Smooth muscle cell (in vitro differentiated cells): ENCODE results near the gene WASF3. TPM values are rescaled to one million over a fixed set of nuclear protein-coding genes. Genes with fewer than 3 reads are reported as not detected.

Experiments
- DNase-seq: peaks from one replicate; lab custom pipeline; 2025; ENCODE audit not compliant: unreplicated experiment; lab: John Stamatoyannopoulos, UW
- H2AFZ ChIP-seq: fragments of 200-600 bp; sonication (generic); 2 replicates; pipeline ENCODE4 v1.6.0; 2016; ENCODE audit warnings: antibody characterized with exemption, low read depth, mild to moderate bottlenecking
- H3F3A ChIP-seq: fragments of 200-600 bp; sonication (generic); 2 replicates; pipeline ENCODE4 v1.6.0; 2017; ENCODE audit warnings: antibody characterized with exemption, low read depth
- H3K27ac ChIP-seq: fragments of 200-600 bp; sonication (generic); 2 replicates; pipeline ENCODE4 v1.5.1; 2016; ENCODE audit warnings: low read depth, mild to moderate bottlenecking
- H3K27me3 ChIP-seq: fragments of 200-600 bp; sonication (generic); 2 replicates; pipeline ENCODE4 v1.6.1; 2016; ENCODE audit warnings: low read depth, mild to moderate bottlenecking
- H3K36me3 ChIP-seq: fragments of 200-600 bp; sonication (generic); 2 replicates; pipeline ENCODE4 v1.5.1; 2016; ENCODE audit warnings: low read depth
- H3K4me1 ChIP-seq: fragments of 200-600 bp; sonication (generic); 2 replicates; pipeline ENCODE4 v1.5.1; 2016; ENCODE audit warnings: low read depth
- H3K4me2 ChIP-seq: fragments of 200-600 bp; sonication (generic); 2 replicates; pipeline ENCODE4 v1.6.0; 2016; ENCODE audit warnings: mild to moderate bottlenecking
- H3K4me3 ChIP-seq: fragments of 200-600 bp; sonication (generic); 2 replicates; pipeline ENCODE4 v1.5.1; 2016; ENCODE audit warnings: mild to moderate bottlenecking
- H3K79me2 ChIP-seq: fragments of 200-600 bp; sonication (generic); 2 replicates; pipeline ENCODE4 v1.6.0; 2016; ENCODE audit warnings: low read depth, mild to moderate bottlenecking
- H3K9ac ChIP-seq: fragments of 200-600 bp; sonication (generic); 2 replicates; pipeline ENCODE4 v1.6.0; 2016; ENCODE audit warnings: low read depth
- H3K9me3 ChIP-seq: fragments of 200-600 bp; sonication (generic); replicated peaks from 2 replicates; pipeline ENCODE4 v1.5.1; 2016; ENCODE audit warnings: low read depth
- H4K20me1 ChIP-seq: fragments of 200-600 bp; sonication (generic); 2 replicates; pipeline ENCODE4 v1.6.0; 2016; ENCODE audit warnings: low read depth
- CTCF ChIP-seq: fragments of 200-600 bp; sonication (generic); IDR thresholded peaks from 2 replicates; pipeline ENCODE4 v1.5.1; 2017; ENCODE audit warnings: borderline replicate concordance, mild to moderate bottlenecking, antibody characterized with exemption; ENCODE audit not compliant: insufficient read depth, poor library complexity, severe bottlenecking
- WGBS: methylation state at CpG from one replicate; pipeline ENCODE4 v1.1.7; 2016; ENCODE audit warnings: low lambda C conversion rate; 5-methylcytosine and 5-hydroxymethylcytosine counted together
- polyA plus RNA-seq: library from polyadenylated mRNA; unstranded; fragments of >200 nt; fragmentation: Nextera tagmentation; extraction: Ambion mirVana; gene quantifications from 2 replicates; pipeline ENCODE4 v1.2.1, GENCODE V29; 2016
- total RNA-seq: library from RNA; depleted of rRNA; stranded (reverse); fragments of >200 nt; gene quantifications from 2 replicates; pipeline ENCODE4 v1.2.3, GENCODE V29; 2014

The WASF3 gene
- total and polyA plus RNA-seq, 2 experiments from 2014 or later = 4.0 to 5.8 TPM

GRCh38 chr13:26541041-26541440 is 16.4 kb upstream of the WASF3 start:
- 77% methylated on average over 5 of the region's 5 CpGs for WGBS
- no peaks in the 10 kb centered on the region for H3F3A ChIP-seq
- TF ChIP-seq CTCF = no peak
- no peaks in the 10 kb centered on the region for H3K36me3 ChIP-seq
- no peak overlapping the region for H3K27ac ChIP-seq
- peaks cover 16% of the 10 kb centered on the region for H3K27me3 ChIP-seq
- H3K4me3 ChIP-seq = no peak overlapping the region
- H3K9me3 ChIP-seq = no peaks in the 10 kb centered on the region
- H3K79me2 ChIP-seq = no peaks in the 10 kb centered on the region
- H3K4me2 ChIP-seq = no peak overlapping the region
- H3K9ac ChIP-seq = no peak overlapping the region
- H2AFZ ChIP-seq = no peak overlapping the region
- no peak for DNase-seq
- H3K4me1 ChIP-seq = no peaks in the 10 kb centered on the region
- H4K20me1 ChIP-seq = no peaks in the 10 kb centered on the region

GRCh38 chr13:26541678-26542568 is 15.6 kb upstream of the WASF3 start:
- H3K9me3 ChIP-seq = no peaks in the 10 kb centered on the region
- 83% methylated on average over 6 of the region's 6 CpGs for WGBS
- no peaks in the 10 kb centered on the region for H4K20me1 ChIP-seq
- no peak overlapping the region for H3K9ac ChIP-seq
- no peak overlapping the region for H2AFZ ChIP-seq
- H3K27me3 ChIP-seq = peaks cover 16% of the 10 kb centered on the region
- no peak for DNase-seq
- no peaks in the 10 kb centered on the region for H3K4me1 ChIP-seq
- H3K4me3 ChIP-seq = no peak overlapping the region
- H3F3A ChIP-seq = no peaks in the 10 kb centered on the region
- H3K4me2 ChIP-seq = no peak overlapping the region
- H3K36me3 ChIP-seq = no peaks in the 10 kb centered on the region
- TF ChIP-seq CTCF = no peak
- no peak overlapping the region for H3K27ac ChIP-seq
- no peaks in the 10 kb centered on the region for H3K79me2 ChIP-seq

GRCh38 chr13:26544707-26545106 is 12.8 kb upstream of the WASF3 start:
- no peaks in the 10 kb centered on the region for H3K9me3 ChIP-seq
- H3K27ac ChIP-seq = no peak overlapping the region
- H3K27me3 ChIP-seq = peaks cover 8% of the 10 kb centered on the region
- H3K36me3 ChIP-seq = no peaks in the 10 kb centered on the region
- no peaks in the 10 kb centered on the region for H3K4me1 ChIP-seq
- no peak overlapping the region for H3K4me2 ChIP-seq
- no peak overlapping the region for H3K9ac ChIP-seq
- H3K79me2 ChIP-seq = no peaks in the 10 kb centered on the region
- no peak overlapping the region for H3K4me3 ChIP-seq
- no peak for TF ChIP-seq CTCF
- no peak for DNase-seq
- H4K20me1 ChIP-seq = no peaks in the 10 kb centered on the region
- 87% methylated on average over 8 of the region's 8 CpGs for WGBS
- no peak overlapping the region for H2AFZ ChIP-seq
- H3F3A ChIP-seq = no peaks in the 10 kb centered on the region
